B cell (primary cell): ENCODE results near the gene RIPOR3.

Experiments
- CTCF ChIP-seq: fragments of 200-600 bp; IDR thresholded peaks from one replicate; pipeline ENCODE4 v1.8.0; 2022; ENCODE audit warnings: antibody characterized with exemption, mild to moderate bottlenecking
- EZH2 ChIP-seq: IDR thresholded peaks from 2 replicates; pipeline ENCODE4 v1.6.1; 2012; ENCODE audit warnings: borderline replicate concordance, low read depth, mild to moderate bottlenecking, moderate library complexity, low read length; ENCODE audit not compliant: insufficient read depth, poor library complexity, severe bottlenecking

- TF ChIP-seq CTCF (no peak), EZH2 (no peak)
Observed at GRCh38 chr20:50593005-50593335, 98.4 kb downstream of the RIPOR3 start.
